Measurements from ENCODE around the gene ZFAND3.

ZFAND3 gene

GRCh38 chr6:38027685-38028373, 208.3 kb downstream of the ZFAND3 start:
- Histone ChIP-seq H3K27ac (ENCODE audit: low read length) (no peak overlapping the region), H3K9me3 (ENCODE audit: insufficient read depth, low read depth, low read length) (peaks cover 6% of the 10 kb centered on the region; the same call in 1 of the 2 replicates), H3K4me1 (ENCODE audit: insufficient read depth, low read length) (peaks cover 9% of the 10 kb centered on the region), H3K4me3 (ENCODE audit: low read length) (no peak overlapping the region), H3K27me3 (ENCODE audit: insufficient read depth, low read length) (no peaks in the 10 kb centered on the region), H3K36me3 (ENCODE audit: insufficient read depth, low read depth, low read length) (no peaks in the 10 kb centered on the region), H3K9ac (ENCODE audit: low read depth, low read length) (no peak overlapping the region)

- Histone ChIP-seq H3K4me3 (ENCODE audit: low read length) (no peak overlapping the region), H3K27me3 (ENCODE audit: insufficient read depth, low read length) (no peaks in the 10 kb centered on the region), H3K9ac (ENCODE audit: low read depth, low read length) (no peak overlapping the region), H3K27ac (ENCODE audit: low read length) (no peak overlapping the region), H3K4me1 (ENCODE audit: insufficient read depth, low read length) (peaks cover 9% of the 10 kb centered on the region), H3K36me3 (ENCODE audit: insufficient read depth, low read depth, low read length) (no peaks in the 10 kb centered on the region), H3K9me3 (ENCODE audit: insufficient read depth, low read depth, low read length) (0 out of 2 replicates have a peak, but pooled peaks cover 3% of the 10 kb centered on the region)
These were observed 210.9 kb downstream of the ZFAND3 start for GRCh38 chr6:38030380-38030779.

- H3K36me3 ChIP-seq (ENCODE audit: insufficient read depth, low read depth, low read length): no peaks in the 10 kb centered on the region
These were observed 213.3 kb downstream of the ZFAND3 start for GRCh38 chr6:38032797-38033196.

GRCh38 chr6:38033442-38033982, 214.0 kb downstream of the ZFAND3 start:
- Histone ChIP-seq H3K9me3 (ENCODE audit: insufficient read depth, low read depth, low read length) (0 out of 2 replicates have a peak, but pooled peaks cover 3% of the 10 kb centered on the region), H3K9ac (ENCODE audit: low read depth, low read length) (no peak overlapping the region), H3K27ac (ENCODE audit: low read length) (no peak overlapping the region)

More at GRCh38 chr6:38032797-38033196, 213.3 kb downstream of the ZFAND3 start:
- Histone ChIP-seq H3K9ac (ENCODE audit: low read depth, low read length) (no peak overlapping the region), H3K27ac (ENCODE audit: low read length) (no peak overlapping the region), H3K27me3 (ENCODE audit: insufficient read depth, low read length) (no peaks in the 10 kb centered on the region), H3K4me1 (ENCODE audit: insufficient read depth, low read length) (peaks cover 15% of the 10 kb centered on the region), H3K4me3 (ENCODE audit: low read length) (no peak overlapping the region), H3K9me3 (ENCODE audit: insufficient read depth, low read depth, low read length) (0 out of 2 replicates have a peak, but pooled peaks cover 3% of the 10 kb centered on the region)

GRCh38 chr6:38034274-38034914, 214.9 kb downstream of the ZFAND3 start:
- Histone ChIP-seq H3K27ac (ENCODE audit: low read length) (no peak overlapping the region), H3K4me3 (ENCODE audit: low read length) (no peak overlapping the region), H3K4me1 (ENCODE audit: insufficient read depth, low read length) (peaks cover 16% of the 10 kb centered on the region), H3K27me3 (ENCODE audit: insufficient read depth, low read length) (no peaks in the 10 kb centered on the region), H3K9me3 (ENCODE audit: insufficient read depth, low read depth, low read length) (0 out of 2 replicates have a peak, but pooled peaks cover 3% of the 10 kb centered on the region), H3K9ac (ENCODE audit: low read depth, low read length) (no peak overlapping the region), H3K36me3 (ENCODE audit: insufficient read depth, low read depth, low read length) (no peaks in the 10 kb centered on the region)

More at GRCh38 chr6:38033442-38033982, 214.0 kb downstream of the ZFAND3 start:
- H3K36me3 ChIP-seq (ENCODE audit: insufficient read depth, low read depth, low read length): no peaks in the 10 kb centered on the region
- no peak overlapping the region for H3K4me3 ChIP-seq (ENCODE audit: low read length)
- H3K4me1 ChIP-seq (ENCODE audit: insufficient read depth, low read length): peaks cover 16% of the 10 kb centered on the region
- no peaks in the 10 kb centered on the region for H3K27me3 ChIP-seq (ENCODE audit: insufficient read depth, low read length)

- H3K9ac ChIP-seq (ENCODE audit: low read depth, low read length): no peak overlapping the region
- no peak overlapping the region for H3K4me3 ChIP-seq (ENCODE audit: low read length)
- H3K4me1 ChIP-seq (ENCODE audit: insufficient read depth, low read length): peaks cover 16% of the 10 kb centered on the region
- H3K27ac ChIP-seq (ENCODE audit: low read length): no peak overlapping the region
- no peaks in the 10 kb centered on the region for H3K36me3 ChIP-seq (ENCODE audit: insufficient read depth, low read depth, low read length)
- no peaks in the 10 kb centered on the region for H3K9me3 ChIP-seq (ENCODE audit: insufficient read depth, low read depth, low read length)
- no peaks in the 10 kb centered on the region for H3K27me3 ChIP-seq (ENCODE audit: insufficient read depth, low read length)
These were observed 216.0 kb downstream of the ZFAND3 start for GRCh38 chr6:38035478-38035877.

GRCh38 chr6:38039502-38039901, 220.0 kb downstream of the ZFAND3 start:
- H3K9ac ChIP-seq (ENCODE audit: low read depth, low read length): no peak overlapping the region
- H3K36me3 ChIP-seq (ENCODE audit: insufficient read depth, low read depth, low read length): no peaks in the 10 kb centered on the region
- no peaks in the 10 kb centered on the region for H3K27me3 ChIP-seq (ENCODE audit: insufficient read depth, low read length)
- H3K27ac ChIP-seq (ENCODE audit: low read length): no peak overlapping the region
- H3K9me3 ChIP-seq (ENCODE audit: insufficient read depth, low read depth, low read length): no peaks in the 10 kb centered on the region
- H3K4me3 ChIP-seq (ENCODE audit: low read length): no peak overlapping the region
- peaks cover 10% of the 10 kb centered on the region; the same call in 1 of the 2 replicates for H3K4me1 ChIP-seq (ENCODE audit: insufficient read depth, low read length)

GRCh38 chr6:38040254-38040653, 220.7 kb downstream of the ZFAND3 start:
- Histone ChIP-seq H3K9ac (ENCODE audit: low read depth, low read length) (no peak overlapping the region), H3K36me3 (ENCODE audit: insufficient read depth, low read depth, low read length) (no peaks in the 10 kb centered on the region), H3K4me1 (ENCODE audit: insufficient read depth, low read length) (peaks cover 10% of the 10 kb centered on the region; the same call in 1 of the 2 replicates), H3K27ac (ENCODE audit: low read length) (no peak overlapping the region), H3K9me3 (ENCODE audit: insufficient read depth, low read depth, low read length) (no peaks in the 10 kb centered on the region), H3K27me3 (ENCODE audit: insufficient read depth, low read length) (no peaks in the 10 kb centered on the region), H3K4me3 (ENCODE audit: low read length) (no peak overlapping the region)

- Histone ChIP-seq H3K36me3 (ENCODE audit: insufficient read depth, low read depth, low read length) (no peaks in the 10 kb centered on the region), H3K9me3 (ENCODE audit: insufficient read depth, low read depth, low read length) (no peaks in the 10 kb centered on the region), H3K9ac (ENCODE audit: low read depth, low read length) (no peak overlapping the region), H3K4me3 (ENCODE audit: low read length) (no peak overlapping the region), H3K27me3 (ENCODE audit: insufficient read depth, low read length) (no peaks in the 10 kb centered on the region), H3K4me1 (ENCODE audit: insufficient read depth, low read length) (no peaks in the 10 kb centered on the region), H3K27ac (ENCODE audit: low read length) (no peak overlapping the region)
These were observed 223.8 kb downstream of the ZFAND3 start for GRCh38 chr6:38043259-38043753.

- no peaks in the 10 kb centered on the region for H3K4me1 ChIP-seq (ENCODE audit: insufficient read depth, low read length)
- H3K9me3 ChIP-seq (ENCODE audit: insufficient read depth, low read depth, low read length): no peaks in the 10 kb centered on the region
- H3K27ac ChIP-seq (ENCODE audit: low read length): no peak overlapping the region
- no peak overlapping the region for H3K9ac ChIP-seq (ENCODE audit: low read depth, low read length)
- no peaks in the 10 kb centered on the region for H3K36me3 ChIP-seq (ENCODE audit: insufficient read depth, low read depth, low read length)
- no peak overlapping the region for H3K4me3 ChIP-seq (ENCODE audit: low read length)
- no peaks in the 10 kb centered on the region for H3K27me3 ChIP-seq (ENCODE audit: insufficient read depth, low read length)
These were observed 226.3 kb downstream of the ZFAND3 start for GRCh38 chr6:38045701-38046305.

- Histone ChIP-seq H3K4me1 (ENCODE audit: insufficient read depth, low read length) (peaks cover 10% of the 10 kb centered on the region), H3K4me3 (ENCODE audit: low read length) (no peak overlapping the region), H3K9me3 (ENCODE audit: insufficient read depth, low read depth, low read length) (no peaks in the 10 kb centered on the region), H3K27me3 (ENCODE audit: insufficient read depth, low read length) (no peaks in the 10 kb centered on the region), H3K9ac (ENCODE audit: low read depth, low read length) (no peak overlapping the region), H3K36me3 (ENCODE audit: insufficient read depth, low read depth, low read length) (no peaks in the 10 kb centered on the region), H3K27ac (ENCODE audit: low read length) (no peak overlapping the region)
These were observed 228.0 kb downstream of the ZFAND3 start for GRCh38 chr6:38047562-38047961.
